NOMO-1 (cell line): ENCODE measurements around the gene RASGRF2.
"Not testable (repeated sequence)": the region's sequence is repeated elsewhere in the genome, so short reads cannot be mapped to it uniquely, and the experiment has no call there.

Experiments
- DNase-seq, 2 experiments: peaks; one replicate each; lab custom pipeline; 2025; ENCODE audit not compliant: unreplicated experiment in 2 of 2; lab: John Stamatoyannopoulos, UW

Gene RASGRF2

DNA sequence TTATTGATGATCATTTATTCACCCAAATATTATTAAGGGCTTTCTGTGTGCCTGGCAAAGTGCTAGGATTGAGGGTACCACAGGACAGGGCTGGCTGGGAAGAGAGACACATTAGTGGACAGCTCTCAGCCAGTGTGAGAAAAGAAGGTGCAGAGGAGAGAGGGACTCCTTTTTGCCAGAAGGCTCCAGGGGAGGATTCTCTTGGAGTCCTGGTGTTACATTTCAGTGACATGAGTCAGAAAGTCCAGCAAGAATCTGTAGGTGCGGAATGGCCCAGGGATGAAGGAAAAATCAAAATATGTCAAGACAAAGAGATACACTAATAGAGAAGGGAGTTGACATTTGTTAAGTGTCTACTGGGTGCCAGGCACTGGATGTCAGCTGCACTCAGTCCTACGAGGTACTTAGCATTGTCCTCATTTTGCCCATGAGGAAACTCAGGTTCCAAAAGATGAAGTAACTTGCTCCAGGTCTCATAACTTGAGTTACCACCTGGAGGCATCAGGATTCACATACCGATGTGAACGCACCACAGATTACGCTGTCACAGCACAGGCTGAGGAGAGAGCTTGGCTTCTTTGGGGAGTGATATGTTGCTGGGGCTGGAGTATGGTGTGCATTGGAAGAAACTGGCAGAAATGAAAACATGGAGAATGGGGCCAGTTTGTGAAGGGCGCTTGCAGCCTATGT lies 60.5 kb downstream of the RASGRF2 start:
- no peak for DNase-seq

GRCh38 chr5:81021486-81021885 lies 61.3 kb downstream of the RASGRF2 start:
- no peak for DNase-seq

DNA sequence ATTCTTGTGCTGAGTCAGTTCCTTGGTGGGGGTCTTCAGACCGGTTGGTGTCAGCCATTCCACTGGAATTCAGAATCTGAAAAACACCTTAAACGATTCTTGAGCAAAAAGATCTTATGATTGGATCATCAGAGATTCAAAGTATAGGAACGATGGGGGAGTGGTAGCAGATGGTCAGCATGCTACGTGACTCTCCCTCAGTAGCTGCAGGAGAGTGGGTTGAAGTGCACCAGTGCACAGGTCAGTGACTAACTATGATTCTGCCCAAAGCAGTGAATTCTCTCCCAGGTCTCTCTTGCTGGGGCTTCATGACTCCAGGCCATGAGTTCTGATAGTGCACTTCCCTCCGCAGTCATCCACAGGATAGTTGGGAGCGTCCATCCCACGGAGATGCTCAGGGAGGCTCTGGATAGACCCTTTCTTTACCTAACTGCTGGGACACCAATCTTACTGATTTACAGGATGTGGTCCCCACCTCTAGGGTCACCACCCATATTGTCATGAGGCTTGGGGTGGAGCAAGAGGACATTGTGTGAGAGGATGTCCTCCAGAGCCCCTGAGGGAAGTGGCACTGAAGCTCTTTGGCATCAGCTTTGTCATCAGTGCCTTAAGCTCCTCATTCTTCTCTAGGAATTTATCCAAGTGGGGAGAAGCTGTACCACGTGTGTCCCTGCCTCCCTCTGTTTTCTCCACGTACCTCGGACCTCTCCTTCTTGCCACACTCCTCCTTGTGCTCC lies 62.0 kb downstream of the RASGRF2 start:
- no peak for DNase-seq

DNA sequence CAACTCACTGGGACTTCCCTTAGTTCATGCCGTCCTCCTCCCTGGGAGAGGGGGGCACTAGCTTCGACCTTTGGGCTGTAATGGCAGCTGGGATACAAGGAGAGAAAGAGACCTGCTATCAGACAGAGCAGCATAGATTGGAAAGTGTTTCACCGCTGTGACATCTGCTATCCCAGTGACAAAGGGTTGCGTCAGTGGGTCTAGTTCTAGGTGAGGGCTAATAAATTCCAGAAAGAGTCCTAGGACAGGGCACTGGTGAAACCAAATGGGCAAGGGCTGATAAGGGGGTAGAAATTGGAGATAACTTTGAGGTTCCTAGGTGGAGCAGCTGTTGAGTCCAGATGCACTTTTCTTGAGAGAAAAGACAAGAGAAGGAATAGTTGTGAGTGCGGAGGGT lies 62.5 kb downstream of the RASGRF2 start:
- no peak for DNase-seq

DNA sequence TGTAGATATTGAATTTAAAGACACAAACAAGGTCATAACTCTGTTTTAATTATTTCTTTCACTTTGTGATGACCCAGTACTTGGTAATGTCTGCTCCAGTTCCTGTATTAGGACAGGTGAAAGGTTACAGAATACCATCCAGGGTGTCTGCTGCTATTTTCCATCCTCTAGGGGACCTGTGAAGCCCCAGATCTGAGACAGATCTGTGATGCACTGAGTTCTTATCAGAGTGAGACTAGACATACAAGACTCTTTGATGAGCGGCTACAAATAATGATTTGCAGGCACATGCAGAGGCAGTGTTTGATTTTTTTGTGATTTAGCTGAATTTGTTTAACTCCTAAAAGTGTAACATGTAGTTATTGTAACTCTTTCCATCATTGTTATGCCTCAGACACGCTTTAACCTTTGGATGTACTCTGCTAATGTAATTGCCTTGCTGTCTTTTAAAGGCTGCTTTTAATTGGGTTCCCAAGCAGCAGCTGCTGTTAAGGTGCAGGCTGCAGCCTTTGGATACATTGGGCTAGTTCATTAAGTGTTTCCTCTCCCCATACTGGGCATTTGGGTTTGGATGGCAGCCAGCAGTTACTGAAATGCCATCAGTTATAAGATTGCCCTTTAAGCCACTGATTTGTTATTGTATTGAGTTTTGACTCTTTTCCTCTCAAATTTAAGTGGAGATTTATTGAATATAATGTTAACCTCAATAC lies 63.3 kb downstream of the RASGRF2 start:
- DNase-seq: no peak

GRCh38 chr5:81027481-81028058 lies 67.4 kb downstream of the RASGRF2 start:
- DNase-seq: no peak

DNA sequence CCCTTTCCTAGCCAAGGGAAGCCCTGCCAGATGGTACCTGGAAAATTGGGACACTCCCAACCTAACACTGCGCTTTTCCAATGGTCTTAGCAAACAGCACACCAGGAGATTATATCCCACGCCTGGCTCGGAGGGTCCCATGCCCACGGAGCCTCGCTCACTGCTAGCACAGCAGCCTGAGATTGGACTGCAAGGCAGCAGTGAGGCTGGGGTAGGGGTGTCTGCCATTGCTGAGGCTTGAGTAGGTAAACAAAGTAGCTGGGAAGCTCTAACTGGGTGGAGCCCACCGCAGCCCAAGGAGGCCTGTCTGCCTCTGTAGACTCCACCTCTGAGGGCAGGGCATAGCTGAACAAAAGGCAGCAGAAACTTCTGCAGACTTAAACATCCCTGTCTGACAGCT lies 68.7 kb downstream of the RASGRF2 start:
- not testable (repeated sequence) for DNase-seq

DNA sequence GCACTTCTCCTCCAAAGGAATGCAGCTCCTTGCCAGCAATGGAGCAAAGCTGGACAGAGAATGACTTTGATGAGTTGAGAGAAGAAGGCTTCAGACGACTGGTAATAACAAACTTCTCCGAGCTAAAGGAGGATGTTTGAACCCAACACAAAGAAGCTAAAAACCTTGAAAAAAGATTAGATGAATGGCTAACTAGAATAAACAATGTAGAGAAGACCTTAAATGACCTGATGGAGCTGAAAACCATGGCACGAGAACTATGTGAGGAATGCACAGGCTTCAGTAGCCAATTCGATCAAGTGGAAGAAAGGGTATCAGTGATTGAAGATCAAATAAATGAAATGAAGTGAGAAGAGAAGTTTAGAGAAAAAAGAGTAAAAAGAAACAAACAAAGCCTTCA lies 69.6 kb downstream of the RASGRF2 start:
- not testable (repeated sequence) for DNase-seq

GRCh38 chr5:81030236-81031034 lies 70.3 kb downstream of the RASGRF2 start:
- not testable (repeated sequence) for DNase-seq

DNA sequence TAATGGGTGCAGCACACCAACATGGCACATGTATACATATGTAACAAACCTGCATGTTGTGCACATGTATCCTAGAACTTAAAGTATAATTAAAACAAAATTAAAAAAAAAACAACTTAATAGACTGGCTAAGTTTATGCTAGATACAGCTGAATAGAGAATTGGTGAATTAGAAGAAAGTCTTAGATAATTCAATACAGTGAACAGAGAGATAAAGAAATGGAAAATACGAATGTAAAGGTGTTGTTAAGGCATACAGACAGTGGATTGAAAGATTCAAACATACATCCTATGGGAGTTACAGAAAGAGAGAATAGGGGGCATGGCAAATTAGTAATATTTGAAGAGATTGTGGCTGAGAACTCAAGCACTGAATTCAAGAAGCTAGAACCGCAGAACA lies 75.4 kb downstream of the RASGRF2 start:
- DNase-seq: no peak

DNA sequence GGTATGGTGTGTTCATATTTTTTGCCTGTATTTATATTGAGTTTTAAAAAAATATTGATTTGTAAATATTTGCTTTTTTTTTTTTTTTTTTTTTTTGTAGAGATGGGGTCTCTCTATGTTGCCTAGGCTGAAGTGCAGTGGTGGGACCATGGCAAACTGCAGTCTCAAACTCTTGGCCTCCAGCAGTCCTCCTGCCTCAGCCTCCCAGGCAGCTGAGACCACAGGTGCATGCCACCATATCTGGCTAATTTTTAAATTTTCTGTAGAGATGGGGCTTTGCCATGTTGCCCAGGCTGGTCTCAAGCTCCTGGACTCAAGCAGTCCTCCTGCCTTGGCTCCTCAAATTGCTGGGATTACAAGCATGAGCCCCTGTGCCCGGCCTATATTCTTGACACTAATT lies 78.3 kb downstream of the RASGRF2 start:
- DNase-seq: no peak

DNA sequence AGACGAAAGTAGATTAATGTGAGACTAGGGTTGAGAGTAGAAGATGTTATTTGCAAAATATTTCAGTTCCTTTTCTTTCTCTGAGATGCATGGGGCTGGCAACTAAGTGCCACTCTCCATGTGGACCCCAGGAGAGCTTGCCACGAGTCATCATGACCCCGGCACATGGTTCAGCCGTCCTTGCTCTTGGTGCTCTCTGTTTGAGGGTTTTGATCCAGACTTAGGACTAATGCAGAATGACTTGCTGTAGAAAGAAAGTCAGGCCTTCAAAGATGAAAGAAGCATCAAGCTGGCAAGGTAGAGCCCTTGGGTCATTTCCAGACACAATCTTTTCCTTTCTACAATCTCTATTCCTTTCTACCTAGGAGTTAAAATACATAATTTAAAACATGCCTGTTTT lies 84.7 kb downstream of the RASGRF2 start:
- DNase-seq: no peak

DNA sequence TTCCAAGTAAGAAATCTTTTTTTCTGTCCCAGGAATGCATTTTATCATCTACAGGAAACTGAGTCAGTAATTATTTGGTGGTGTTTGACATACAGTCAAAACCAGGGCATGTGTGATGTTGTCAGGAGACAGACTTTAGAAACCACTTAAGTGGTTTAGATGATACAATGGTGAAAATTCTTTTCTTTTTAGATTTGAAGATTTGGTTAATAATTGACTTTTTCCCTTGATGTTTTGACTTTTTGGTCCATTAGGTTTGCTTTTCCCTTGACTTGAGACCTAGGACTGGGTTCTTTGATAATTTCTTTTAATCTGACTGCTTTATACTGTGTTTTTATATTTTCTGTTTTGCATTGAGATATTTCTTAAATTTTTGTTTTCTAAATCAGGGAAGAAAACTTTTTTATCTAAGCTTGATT lies 85.2 kb downstream of the RASGRF2 start:
- DNase-seq: no peak

- DNase-seq: no peak
Measured at GRCh38 chr5:81046041-81046440, 85.9 kb downstream of the RASGRF2 start.

DNA sequence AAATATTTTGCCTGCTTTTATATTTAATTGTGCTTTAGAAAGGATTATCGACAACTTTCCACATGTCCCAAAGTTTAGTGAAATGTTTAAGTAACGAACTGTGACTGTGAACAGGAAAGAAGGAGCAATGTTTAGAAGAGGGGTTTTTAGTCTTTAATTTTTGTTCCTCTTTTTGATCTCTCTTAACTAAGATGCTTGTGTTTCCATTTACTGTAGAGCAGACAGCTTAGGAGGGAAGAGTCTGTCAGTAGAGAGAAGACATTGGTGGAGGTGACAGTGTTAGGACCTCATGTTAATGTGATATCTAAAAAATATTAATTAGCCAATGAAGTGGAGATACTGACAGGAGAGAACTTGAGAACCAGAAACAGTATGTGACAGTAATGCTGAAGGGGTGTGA lies 92.2 kb downstream of the RASGRF2 start:
- DNase-seq: no peak

- DNase-seq: not testable (repeated sequence)
Measured at GRCh38 chr5:81053282-81053681, 93.1 kb downstream of the RASGRF2 start.

DNA sequence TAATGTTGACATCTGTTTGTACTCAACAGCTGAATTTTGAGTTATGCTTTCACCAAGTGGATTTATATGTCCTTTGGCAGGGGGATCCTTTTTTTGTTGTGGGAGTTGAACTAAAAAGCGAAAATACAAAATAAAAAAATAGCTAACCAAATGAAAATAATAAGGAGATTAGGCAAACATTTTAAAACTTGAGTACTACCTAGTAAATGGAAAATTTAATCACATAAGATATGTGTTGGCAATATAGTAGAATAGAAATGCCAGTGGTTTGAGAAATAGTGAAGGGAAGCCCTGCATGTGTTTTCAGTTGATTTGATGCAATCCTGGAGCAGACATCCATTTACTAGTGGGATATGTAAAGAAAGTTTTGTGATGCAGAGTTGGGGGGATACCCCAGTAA lies 98.0 kb downstream of the RASGRF2 start:
- no peak for DNase-seq

GRCh38 chr5:81065492-81065891 lies 105.3 kb downstream of the RASGRF2 start:
- peak in 1 of 2 experiments; percentile 52 for DNase-seq

GRCh38 chr5:81066102-81066501 lies 105.9 kb downstream of the RASGRF2 start:
- no peak for DNase-seq

- no peak for DNase-seq
Measured at GRCh38 chr5:81067406-81067805, 107.2 kb downstream of the RASGRF2 start.

DNA sequence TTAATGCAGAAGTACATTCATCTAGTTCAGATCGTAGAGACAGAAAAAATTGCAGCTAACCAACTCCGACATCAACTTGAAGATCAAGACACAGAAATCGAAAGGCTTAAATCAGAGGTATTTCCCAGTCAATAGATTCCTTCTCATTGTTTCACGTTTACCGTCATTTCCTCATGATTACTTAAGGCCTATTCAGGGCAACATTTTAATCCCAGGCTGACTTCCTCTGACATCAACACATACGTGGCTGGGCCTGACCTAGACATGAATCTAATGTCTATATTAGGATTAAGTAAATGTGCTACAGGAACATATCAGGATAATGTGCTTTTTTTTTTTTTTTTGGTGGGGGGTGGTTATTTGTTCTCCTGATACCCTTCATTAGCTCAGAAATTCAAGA lies 107.9 kb downstream of the RASGRF2 start:
- DNase-seq: no peak
